Inferior parietal cortex (tissue), 1 donor: ENCODE data around the gene RPL41.
A peak's percentile ranks its signal among the peaks of the same experiment; 100 is the strongest.
"Not testable (repeated sequence)": the region's sequence is repeated elsewhere in the genome, so short reads cannot be mapped to it uniquely, and the experiment has no call there.

Experiments used
- DNase-seq: peaks from one replicate; pipeline ENCODE4 v3.0.0-alpha.2; 2016; ENCODE audit errors: extremely low spot score

RPL41 gene

GRCh38 chr12:56116267-56117081 is at the start of gene RPL41:
Gene RPL41 (plus strand): TSS chr12:56116633.
- peak; percentile 99 for DNase-seq

GRCh38 chr12:56071648-56072047 is 44.8 kb upstream of the RPL41 start:
- no peak for DNase-seq

- no peak for DNase-seq
These were observed 42.0 kb upstream of the RPL41 start for GRCh38 chr12:56074396-56074795.

GRCh38 chr12:56077966-56078365 is 38.5 kb upstream of the RPL41 start:
- not testable (repeated sequence) for DNase-seq

- no peak for DNase-seq
These were observed 38.0 kb upstream of the RPL41 start for GRCh38 chr12:56078427-56078826.

- DNase-seq = peak; percentile 66
These were observed 37.3 kb upstream of the RPL41 start for GRCh38 chr12:56078931-56079722.

GRCh38 chr12:56079723-56080555 is 36.5 kb upstream of the RPL41 start, which contains the start of gene ERBB3:
Gene ERBB3 (plus strand): TSS chr12:56080165. CDS start chr12:56080301, 136 bp downstream.
- DNase-seq = peak; percentile 53

- DNase-seq = no peak
These were observed 35.8 kb upstream of the RPL41 start for GRCh38 chr12:56080556-56081138.

GRCh38 chr12:56081393-56082347 is 34.8 kb upstream of the RPL41 start:
- peak; percentile 36 for DNase-seq

GRCh38 chr12:56082382-56082781 is 34.1 kb upstream of the RPL41 start:
- no peak for DNase-seq

- DNase-seq = peak; percentile 73
These were observed 33.5 kb upstream of the RPL41 start for GRCh38 chr12:56082967-56083366.

- no peak for DNase-seq
These were observed 31.4 kb upstream of the RPL41 start for GRCh38 chr12:56084958-56085543.

- no peak for DNase-seq
These were observed 30.3 kb upstream of the RPL41 start for GRCh38 chr12:56086096-56086495.

GRCh38 chr12:56086608-56087007 is 29.8 kb upstream of the RPL41 start:
- DNase-seq = no peak

- DNase-seq = no peak
These were observed 29.2 kb upstream of the RPL41 start for GRCh38 chr12:56087220-56087619.

GRCh38 chr12:56097738-56098137 is 18.7 kb upstream of the RPL41 start:
- no peak for DNase-seq

- DNase-seq = no peak
These were observed 17.8 kb upstream of the RPL41 start for GRCh38 chr12:56098592-56098991.

GRCh38 chr12:56099787-56100186 is 16.6 kb upstream of the RPL41 start:
- DNase-seq = no peak

- DNase-seq = no peak
These were observed 15.4 kb upstream of the RPL41 start for GRCh38 chr12:56101045-56101444.

GRCh38 chr12:56102683-56103065 is 13.8 kb upstream of the RPL41 start:
- DNase-seq = no peak
